Measurements from ENCODE around the gene PLAGL2. TPM values are rescaled to one million over a fixed set of nuclear protein-coding genes. Genes with fewer than 3 reads are reported as not detected.

PLAGL2 gene
- total and polyA plus RNA-seq, 9 of the 15 experiments (the other 6 are each of a cell fraction or from before 2014, with no cell fraction given): 3.1 to 24.3 (median 6.4) TPM

GRCh38 chr20:32159766-32160221, 47.7 kb downstream of the PLAGL2 start (continued):
- TF ChIP-seq, protein P1, sequence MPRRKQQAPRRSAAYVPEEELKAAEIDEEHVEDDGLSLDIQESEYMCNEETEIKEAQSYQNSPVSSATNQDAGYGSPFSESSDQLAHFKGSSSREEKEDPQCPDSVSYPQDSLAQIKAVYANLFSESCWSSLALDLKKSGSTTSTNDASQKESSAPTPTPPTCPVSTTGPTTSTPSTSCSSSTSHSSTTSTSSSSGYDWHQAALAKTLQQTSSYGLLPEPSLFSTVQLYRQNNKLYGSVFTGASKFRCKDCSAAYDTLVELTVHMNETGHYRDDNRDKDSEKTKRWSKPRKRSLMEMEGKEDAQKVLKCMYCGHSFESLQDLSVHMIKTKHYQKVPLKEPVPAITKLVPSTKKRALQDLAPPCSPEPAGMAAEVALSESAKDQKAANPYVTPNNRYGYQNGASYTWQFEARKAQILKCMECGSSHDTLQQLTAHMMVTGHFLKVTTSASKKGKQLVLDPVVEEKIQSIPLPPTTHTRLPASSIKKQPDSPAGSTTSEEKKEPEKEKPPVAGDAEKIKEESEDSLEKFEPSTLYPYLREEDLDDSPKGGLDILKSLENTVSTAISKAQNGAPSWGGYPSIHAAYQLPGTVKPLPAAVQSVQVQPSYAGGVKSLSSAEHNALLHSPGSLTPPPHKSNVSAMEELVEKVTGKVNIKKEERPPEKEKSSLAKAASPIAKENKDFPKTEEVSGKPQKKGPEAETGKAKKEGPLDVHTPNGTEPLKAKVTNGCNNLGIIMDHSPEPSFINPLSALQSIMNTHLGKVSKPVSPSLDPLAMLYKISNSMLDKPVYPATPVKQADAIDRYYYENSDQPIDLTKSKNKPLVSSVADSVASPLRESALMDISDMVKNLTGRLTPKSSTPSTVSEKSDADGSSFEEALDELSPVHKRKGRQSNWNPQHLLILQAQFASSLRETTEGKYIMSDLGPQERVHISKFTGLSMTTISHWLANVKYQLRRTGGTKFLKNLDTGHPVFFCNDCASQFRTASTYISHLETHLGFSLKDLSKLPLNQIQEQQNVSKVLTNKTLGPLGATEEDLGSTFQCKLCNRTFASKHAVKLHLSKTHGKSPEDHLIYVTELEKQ (CRISPR knock-in tag; IDR thresholded peaks at IDR 0.05): no peak
- TF ChIP-seq, protein P2, sequence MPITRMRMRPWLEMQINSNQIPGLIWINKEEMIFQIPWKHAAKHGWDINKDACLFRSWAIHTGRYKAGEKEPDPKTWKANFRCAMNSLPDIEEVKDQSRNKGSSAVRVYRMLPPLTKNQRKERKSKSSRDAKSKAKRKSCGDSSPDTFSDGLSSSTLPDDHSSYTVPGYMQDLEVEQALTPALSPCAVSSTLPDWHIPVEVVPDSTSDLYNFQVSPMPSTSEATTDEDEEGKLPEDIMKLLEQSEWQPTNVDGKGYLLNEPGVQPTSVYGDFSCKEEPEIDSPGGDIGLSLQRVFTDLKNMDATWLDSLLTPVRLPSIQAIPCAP (CRISPR knock-in tag; IDR thresholded peaks at IDR 0.05; ENCODE audit: borderline replicate concordance): no peak
- no peak for TF ChIP-seq MTF1 (CRISPR knock-in tag; IDR thresholded peaks at IDR 0.05; ENCODE audit: borderline replicate concordance)
- TF ChIP-seq GTF2F1 (IDR thresholded peaks at IDR 0.05; ENCODE audit: low read depth, low read length): no peak
- TF ChIP-seq ZNF57 (CRISPR knock-in tag; IDR thresholded peaks at IDR 0.05): no peak
- TF ChIP-seq MEF2D (tag; conservative IDR thresholded peaks at IDR 0.05; ENCODE audit: low read depth): no peak
- peak; percentile 75; the same call in 1 of the 2 replicates for TF ChIP-seq SPI1 (IDR thresholded peaks at IDR 0.05; ENCODE audit: borderline replicate concordance, low read depth, low read length)
- no peak for TF ChIP-seq HMBOX1 (IDR thresholded peaks at IDR 0.05)
- no peak for TF ChIP-seq NKRF (IDR thresholded peaks at IDR 0.05; ENCODE audit: borderline replicate concordance)
- TF ChIP-seq NCOR1 (IDR thresholded peaks at IDR 0.05): peak; percentile 28; the same call in 1 of the 2 replicates
- peak; percentile 43 for TF ChIP-seq HDAC3 (IDR thresholded peaks at IDR 0.05; ENCODE audit: borderline replicate concordance, partially characterized antibody)
- no peak for TF ChIP-seq OTX1 (CRISPR knock-in tag; IDR thresholded peaks at IDR 0.05)
- TF ChIP-seq, protein P3, sequence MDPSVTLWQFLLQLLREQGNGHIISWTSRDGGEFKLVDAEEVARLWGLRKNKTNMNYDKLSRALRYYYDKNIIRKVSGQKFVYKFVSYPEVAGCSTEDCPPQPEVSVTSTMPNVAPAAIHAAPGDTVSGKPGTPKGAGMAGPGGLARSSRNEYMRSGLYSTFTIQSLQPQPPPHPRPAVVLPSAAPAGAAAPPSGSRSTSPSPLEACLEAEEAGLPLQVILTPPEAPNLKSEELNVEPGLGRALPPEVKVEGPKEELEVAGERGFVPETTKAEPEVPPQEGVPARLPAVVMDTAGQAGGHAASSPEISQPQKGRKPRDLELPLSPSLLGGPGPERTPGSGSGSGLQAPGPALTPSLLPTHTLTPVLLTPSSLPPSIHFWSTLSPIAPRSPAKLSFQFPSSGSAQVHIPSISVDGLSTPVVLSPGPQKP (CRISPR knock-in tag; IDR thresholded peaks at IDR 0.05): no peak
- TF ChIP-seq FOSL1 (tag; conservative IDR thresholded peaks at IDR 0.05): no peak; the same call in 1 of the 2 replicates
- no peak for TF ChIP-seq TEAD2 (tag; IDR thresholded peaks at IDR 0.05)
- no peak for TF ChIP-seq SRF (CRISPR knock-in tag; IDR thresholded peaks at IDR 0.05)
- no peak for TF ChIP-seq PRMT5 (CRISPR knock-in tag; IDR thresholded peaks at IDR 0.05)
